Astrocyte (in vitro differentiated cells and primary cell): ENCODE measurements around the gene MSMO1. TPM values are rescaled to one million over a fixed set of nuclear protein-coding genes. Genes with fewer than 3 reads are reported as not detected.
A peak's percentile ranks its signal among the peaks of the same experiment; 100 is the strongest.

Experiments used
- DNase-seq: peaks from one replicate; pipeline ENCODE4 v3.0.0-alpha.2; 2010; ENCODE audit warnings: low read depth
- FAIRE-seq: peaks from 2 replicates; lab custom pipeline; 2011; peaks lifted over from hg19 to GRCh38; lab: Jason Lieb, UNC
- H2AFZ ChIP-seq: 2 replicates; pipeline ENCODE4 v1.6.0; 2012; ENCODE audit warnings: low read depth, low read length, inconsistent platforms
- H3K27ac ChIP-seq: 2 replicates; pipeline ENCODE4 v1.5.1; 2011; ENCODE audit warnings: low read depth, low read length, inconsistent platforms
- H3K27me3 ChIP-seq: 2 replicates; pipeline ENCODE4 v1.6.0; 2011; ENCODE audit warnings: low read length, inconsistent platforms; ENCODE audit not compliant: insufficient read depth
- H3K36me3 ChIP-seq: 2 replicates; pipeline ENCODE4 v1.5.1; 2011; ENCODE audit warnings: low read length, inconsistent platforms; ENCODE audit not compliant: insufficient read depth
- H3K4me1 ChIP-seq: 2 replicates; pipeline ENCODE4 v1.5.1; 2011; ENCODE audit warnings: low read length, inconsistent platforms; ENCODE audit not compliant: insufficient read depth
- H3K4me2 ChIP-seq: 2 replicates; pipeline ENCODE4 v1.6.0; 2012; ENCODE audit warnings: low read length, inconsistent platforms
- H3K4me3 ChIP-seq: 2 replicates; pipeline ENCODE4 v1.5.1; 2011; ENCODE audit warnings: low read depth, mild to moderate bottlenecking, low read length, inconsistent platforms; ENCODE audit not compliant: insufficient read depth
- H3K79me2 ChIP-seq: 2 replicates; pipeline ENCODE4 v1.6.0; 2012; ENCODE audit warnings: mild to moderate bottlenecking, low read length, inconsistent platforms; ENCODE audit not compliant: insufficient read depth
- H3K9ac ChIP-seq: 2 replicates; pipeline ENCODE4 v1.6.0; 2012; ENCODE audit warnings: mild to moderate bottlenecking, low read length, inconsistent platforms
- H3K9me3 ChIP-seq: 2 replicates; pipeline ENCODE4 v1.5.1; 2012; ENCODE audit warnings: low read depth, mild to moderate bottlenecking, low read length, inconsistent platforms; ENCODE audit not compliant: insufficient read depth
- H4K20me1 ChIP-seq: 2 replicates; pipeline ENCODE4 v1.6.0; 2012; ENCODE audit warnings: low read length, inconsistent platforms; ENCODE audit not compliant: insufficient read depth
- H3K27ac Mint-ChIP-seq: one replicate; pipeline ENCODE4 v1.8.0; 2021; ENCODE audit warnings: mild to moderate bottlenecking, mixed read lengths; ENCODE audit not compliant: unreplicated experiment
- H3K27me3 Mint-ChIP-seq: one replicate; pipeline ENCODE4 v1.8.0; 2021; ENCODE audit warnings: low read depth, mixed read lengths; ENCODE audit not compliant: unreplicated experiment
- H3K36me3 Mint-ChIP-seq: one replicate; pipeline ENCODE4 v1.8.0; 2021; ENCODE audit warnings: low read depth, mixed read lengths; ENCODE audit not compliant: unreplicated experiment
- H3K4me1 Mint-ChIP-seq: one replicate; pipeline ENCODE4 v1.8.0; 2021; ENCODE audit warnings: low read depth, mixed read lengths; ENCODE audit not compliant: unreplicated experiment
- H3K4me3 Mint-ChIP-seq: one replicate; pipeline ENCODE4 v1.8.0; 2021; ENCODE audit warnings: mild to moderate bottlenecking, moderate library complexity, mixed read lengths; ENCODE audit not compliant: unreplicated experiment
- H3K9me3 Mint-ChIP-seq: one replicate; pipeline ENCODE4 v1.8.0; 2021; ENCODE audit warnings: mild to moderate bottlenecking, mixed read lengths; ENCODE audit not compliant: unreplicated experiment
- CTCF ChIP-seq: IDR thresholded peaks from 2 replicates; pipeline ENCODE4 v1.5.1; 2011; ENCODE audit warnings: low read depth, mild to moderate bottlenecking, inconsistent platforms, low read length, moderate library complexity; ENCODE audit not compliant: insufficient read depth
- EZH2 ChIP-seq: IDR thresholded peaks from 2 replicates; pipeline ENCODE4 v1.6.1; 2012; ENCODE audit warnings: mild to moderate bottlenecking, low read length, inconsistent platforms; ENCODE audit not compliant: insufficient read depth
- total RNA-seq: library from RNA; stranded (reverse); gene quantifications from 2 replicates; pipeline ENCODE4 v1.2.1, GENCODE V29; 2021

The MSMO1 gene
- total RNA-seq, 1 donor from 2014 or later: 179 TPM

- no peaks in the 10 kb centered on the region for H3K9me3 ChIP-seq
- no peaks in the 10 kb centered on the region for H4K20me1 ChIP-seq
- peak overlapping the region; percentile 87 for H2AFZ ChIP-seq
- FAIRE-seq (no peak), DNase-seq (no peak)
- H3K79me2 ChIP-seq: peaks cover 4% of the 10 kb centered on the region
- peak overlapping the region; percentile 89 for H3K4me2 ChIP-seq
- peak overlapping the region; percentile 85 for H3K27ac Mint-ChIP-seq
- no peaks in the 10 kb centered on the region for H3K27me3 ChIP-seq
- peak overlapping the region; percentile 57 for H3K27ac ChIP-seq
- H3K36me3 ChIP-seq: no peaks in the 10 kb centered on the region
- peak overlapping the region; percentile 68 for H3K4me3 ChIP-seq
- no peaks in the 10 kb centered on the region for H3K36me3 Mint-ChIP-seq
- peak overlapping the region; percentile 87 for H3K4me3 Mint-ChIP-seq
- peaks cover 4% of the 10 kb centered on the region for H3K4me1 ChIP-seq
- peak overlapping the region; percentile 73 for H3K9ac ChIP-seq
- peaks cover 24% of the 10 kb centered on the region for H3K4me1 Mint-ChIP-seq
- TF ChIP-seq CTCF: no peak
- peaks cover 8% of the 10 kb centered on the region for H3K27me3 Mint-ChIP-seq
- no peaks in the 10 kb centered on the region for H3K9me3 Mint-ChIP-seq
Observed at GRCh38 chr4:165378398-165378744, 50.9 kb downstream of the MSMO1 start.

DNA sequence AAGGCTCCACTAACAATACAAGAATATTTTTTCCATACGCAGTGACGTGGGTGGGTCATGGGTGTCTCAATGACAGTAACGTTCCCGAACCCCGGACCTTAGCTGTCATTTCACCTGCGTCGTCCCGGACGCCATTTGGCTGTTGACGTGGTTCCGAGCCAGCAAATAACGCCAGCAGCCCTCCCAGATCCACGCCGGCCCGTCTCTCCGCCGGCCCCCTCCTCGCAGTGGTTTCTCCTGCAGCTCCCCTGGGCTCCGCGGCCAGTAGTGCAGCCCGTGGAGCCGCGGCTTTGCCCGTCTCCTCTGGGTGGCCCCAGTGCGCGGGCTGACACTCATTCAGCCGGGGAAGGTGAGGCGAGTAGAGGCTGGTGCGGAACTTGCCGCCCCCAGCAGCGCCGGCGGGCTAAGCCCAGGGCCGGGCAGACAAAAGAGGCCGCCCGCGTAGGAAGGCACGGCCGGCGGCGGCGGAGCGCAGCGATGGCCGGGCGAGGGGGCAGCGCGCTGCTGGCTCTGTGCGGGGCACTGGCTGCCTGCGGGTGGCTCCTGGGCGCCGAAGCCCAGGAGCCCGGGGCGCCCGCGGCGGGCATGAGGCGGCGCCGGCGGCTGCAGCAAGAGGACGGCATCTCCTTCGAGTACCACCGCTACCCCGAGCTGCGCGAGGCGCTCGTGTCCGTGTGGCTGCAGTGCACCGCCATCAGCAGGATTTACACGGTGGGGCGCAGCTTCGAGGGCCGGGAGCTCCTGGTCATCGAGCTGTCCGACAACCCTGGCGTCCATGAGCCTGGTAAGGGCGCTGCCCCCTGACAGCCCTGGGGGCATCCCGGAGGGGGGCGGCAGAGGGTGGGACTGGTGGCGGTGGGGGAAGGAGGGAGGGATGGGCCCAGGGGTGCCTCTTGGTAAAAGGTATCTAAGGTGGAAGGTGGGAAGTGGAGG, 51.5 kb downstream of the MSMO1 start, which contains the start of gene CPE:
Gene CPE, plus strand, starts transcription at position 264 of the 933 bp plus-strand sequence. Its CDS starts 214 bp downstream, at position 478.
- no peaks in the 10 kb centered on the region for H3K9me3 ChIP-seq
- H2AFZ ChIP-seq: peak within 1 kb of the TSS; percentile 87
- H3K4me3 Mint-ChIP-seq: peak within 1 kb of the TSS; percentile 89
- no peaks in the 10 kb centered on the region for H3K36me3 ChIP-seq
- no peaks in the 10 kb centered on the region for H3K9me3 Mint-ChIP-seq
- TF ChIP-seq CTCF: peak; percentile 16
- no peak for TF ChIP-seq EZH2
- peaks cover 29% of the 10 kb centered on the region for H3K4me1 Mint-ChIP-seq
- peak within 1 kb of the TSS; percentile 89 for H3K4me2 ChIP-seq
- no peaks in the 10 kb centered on the region for H3K36me3 Mint-ChIP-seq
- no peaks in the 10 kb centered on the region for H4K20me1 ChIP-seq
- peaks cover 4% of the 10 kb centered on the region for H3K4me1 ChIP-seq
- peak; percentile 61 for DNase-seq
- H3K79me2 ChIP-seq: peaks cover 4% of the 10 kb centered on the region
- peak within 1 kb of the TSS; percentile 57 for H3K27ac ChIP-seq
- H3K9ac ChIP-seq: peak within 1 kb of the TSS; percentile 73
- peak within 1 kb of the TSS; percentile 85 for H3K27ac Mint-ChIP-seq
- peaks cover 8% of the 10 kb centered on the region for H3K27me3 Mint-ChIP-seq
- H3K27me3 ChIP-seq: no peaks in the 10 kb centered on the region
- no peak for FAIRE-seq
- peak within 1 kb of the TSS; percentile 68 for H3K4me3 ChIP-seq

DNA sequence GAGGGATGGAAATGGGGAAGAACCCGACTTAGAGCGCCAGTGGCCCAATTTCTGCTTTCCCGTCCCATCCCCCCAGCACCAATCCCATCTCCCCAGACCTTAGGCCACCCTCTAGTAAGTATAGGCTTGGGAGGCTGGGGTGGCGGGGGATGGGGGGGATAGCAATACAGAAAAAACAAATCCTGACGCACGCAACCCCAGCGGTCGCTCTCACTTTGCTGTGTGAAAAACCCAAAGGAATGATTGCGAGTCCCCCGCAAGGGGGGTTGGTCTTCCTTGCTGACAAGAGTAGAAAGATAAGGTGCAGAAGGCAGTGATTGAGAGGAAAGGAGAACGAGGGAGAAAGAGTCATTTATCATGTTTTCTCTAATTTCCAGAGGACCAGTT, 52.2 kb downstream of the MSMO1 start:
- H3K9ac ChIP-seq: peak overlapping the region; percentile 73
- peak overlapping the region; percentile 89 for H3K4me3 Mint-ChIP-seq
- H3K27me3 ChIP-seq: no peaks in the 10 kb centered on the region
- H3K79me2 ChIP-seq: peaks cover 4% of the 10 kb centered on the region
- H3K27ac ChIP-seq: no peak overlapping the region
- no peaks in the 10 kb centered on the region for H3K9me3 Mint-ChIP-seq
- H3K4me1 Mint-ChIP-seq: peaks cover 34% of the 10 kb centered on the region
- H3K9me3 ChIP-seq: no peaks in the 10 kb centered on the region
- H3K4me2 ChIP-seq: peak overlapping the region; percentile 89
- H2AFZ ChIP-seq: no peak overlapping the region
- no peaks in the 10 kb centered on the region for H3K36me3 Mint-ChIP-seq
- H3K4me1 ChIP-seq: peaks cover 4% of the 10 kb centered on the region
- no peak for TF ChIP-seq CTCF
- TF ChIP-seq EZH2: no peak
- peaks cover 8% of the 10 kb centered on the region for H3K27me3 Mint-ChIP-seq
- H3K4me3 ChIP-seq: peak overlapping the region; percentile 34
- DNase-seq (peak; percentile 25), FAIRE-seq (no peak)
- no peaks in the 10 kb centered on the region for H4K20me1 ChIP-seq
- H3K36me3 ChIP-seq: no peaks in the 10 kb centered on the region
- peak overlapping the region; percentile 64 for H3K27ac Mint-ChIP-seq
